Measurements from ENCODE around the gene YEATS2. TPM values are rescaled to one million over a fixed set of nuclear protein-coding genes. Genes with fewer than 3 reads are reported as not detected.

Gene YEATS2
- polyA plus RNA-seq, 4 donors, result 3.5 to 19.2 (median 6.0) TPM

DNA sequence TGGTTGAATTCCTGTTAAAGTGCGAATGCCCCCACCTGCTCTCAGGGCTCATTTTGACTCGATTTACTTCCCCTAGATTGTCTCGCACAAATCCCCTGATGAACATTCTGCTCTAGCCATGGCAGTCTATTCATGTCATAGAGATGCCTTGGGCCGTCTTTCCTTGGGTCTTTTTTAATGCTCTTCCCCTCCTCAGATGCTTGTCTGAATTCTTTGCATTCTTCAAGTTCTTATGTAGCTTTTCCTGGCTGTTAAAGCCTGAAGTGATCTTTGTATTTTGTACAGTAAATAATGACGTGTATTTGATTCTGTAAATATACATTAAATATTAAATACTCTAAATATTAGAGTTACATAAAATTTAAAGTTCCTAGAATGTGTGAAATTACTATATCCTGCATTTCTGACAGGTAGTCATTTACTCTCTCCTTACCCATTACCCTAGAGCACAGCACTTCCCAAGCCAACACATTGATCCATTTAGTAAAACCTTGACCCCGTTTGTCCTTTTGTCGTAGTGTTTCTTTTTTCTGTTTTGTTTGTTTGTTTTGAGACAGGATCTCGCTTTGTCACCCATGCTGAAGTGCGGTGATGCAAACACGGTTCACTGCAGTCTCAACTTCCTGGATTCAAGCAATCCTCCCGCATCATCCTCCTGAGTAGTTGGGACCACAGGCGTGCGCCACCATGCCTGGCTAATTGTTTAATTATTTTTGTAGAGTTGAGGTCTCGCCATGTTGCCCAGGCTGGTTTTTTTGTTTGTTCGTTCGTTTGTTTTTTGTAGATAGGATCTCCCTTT, 47.9 kb downstream of the YEATS2 start:
- Histone ChIP-seq H3K9me3 (ENCODE audit: control insufficient read depth in 2 of 2, insufficient read depth in 1 of 2, low read depth in 1 of 2, low read length in 1 of 2) (no peaks in the 10 kb centered on the region), H3K4me1 (ENCODE audit: control insufficient read depth in 3 of 3, insufficient read depth in 2 of 3, low read depth in 1 of 3, low read length in 2 of 3) (no peaks in the 10 kb centered on the region), H3K27me3 (ENCODE audit: control insufficient read depth in 3 of 3, insufficient read depth in 3 of 3, low read length in 3 of 3) (no peaks in the 10 kb centered on the region), H3K36me3 (ENCODE audit: control insufficient read depth in 3 of 3, insufficient read depth in 2 of 3, low read depth in 1 of 3, low read length in 3 of 3) (peaks cover 0 to 40% (median 2%) of the 10 kb centered on the region in 3 donors), H3K27ac (ENCODE audit: low read depth in 1 of 3, low read length in 2 of 3) (no peak overlapping the region), H3K4me3 (ENCODE audit: low read depth in 1 of 3, low read length in 3 of 3) (no peak overlapping the region)
- DNase-seq (no peak), FAIRE-seq (no peak)
- 88 to 93% (median 91%) methylated on average over 16 of the region's 16 CpGs for WGBS, 3 donors

DNA sequence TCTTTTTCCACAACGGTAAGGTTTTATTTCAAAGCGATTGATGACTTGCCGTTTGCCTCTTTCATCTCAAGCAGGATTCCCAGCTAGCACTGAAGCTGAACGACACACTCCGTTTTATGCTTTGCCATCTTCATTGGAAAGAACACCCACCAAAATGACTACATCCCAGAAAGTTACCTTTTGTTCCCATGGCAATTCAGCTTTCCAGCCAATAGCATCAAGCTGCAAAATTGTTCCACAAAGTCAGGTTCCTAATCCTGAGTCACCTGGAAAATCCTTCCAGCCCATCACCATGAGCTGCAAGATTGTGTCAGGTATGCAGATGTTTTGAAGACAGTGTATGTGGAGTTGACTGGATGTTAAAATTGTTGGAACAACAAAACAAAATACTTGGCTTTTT, 56.5 kb downstream of the YEATS2 start:
- DNase-seq (no peak), FAIRE-seq (no peak)
- Histone ChIP-seq H3K4me3 (ENCODE audit: low read depth in 1 of 3, low read length in 3 of 3) (no peak overlapping the region), H3K27me3 (ENCODE audit: control insufficient read depth in 3 of 3, insufficient read depth in 3 of 3, low read length in 3 of 3) (no peaks in the 10 kb centered on the region), H3K27ac (ENCODE audit: low read depth in 1 of 3, low read length in 2 of 3) (no peak overlapping the region), H3K4me1 (ENCODE audit: control insufficient read depth in 3 of 3, insufficient read depth in 2 of 3, low read depth in 1 of 3, low read length in 2 of 3) (no peaks in the 10 kb centered on the region), H3K36me3 (ENCODE audit: control insufficient read depth in 3 of 3, insufficient read depth in 2 of 3, low read depth in 1 of 3, low read length in 3 of 3) (peaks cover 5 to 41% (median 16%) of the 10 kb centered on the region in 3 donors), H3K9me3 (ENCODE audit: control insufficient read depth in 2 of 2, insufficient read depth in 1 of 2, low read depth in 1 of 2, low read length in 1 of 2) (no peaks in the 10 kb centered on the region)
- 92 to 96% (median 95%) methylated on average over 5 of the region's 5 CpGs for WGBS, 3 donors

GRCh38 chr3:183762304-183762703, 64.7 kb downstream of the YEATS2 start:
- no peak overlapping the region for H3K4me3 ChIP-seq (ENCODE audit: low read depth in 1 of 3, low read length in 3 of 3)
- FAIRE-seq, result no peak
- H3K27ac ChIP-seq (ENCODE audit: low read depth in 1 of 3, low read length in 2 of 3), result no peak overlapping the region
- peaks cover 2 to 3% (median 3%) of the 10 kb centered on the region in 3 donors for H3K4me1 ChIP-seq (ENCODE audit: control insufficient read depth in 3 of 3, insufficient read depth in 2 of 3, low read depth in 1 of 3, low read length in 2 of 3)
- WGBS, 3 donors, result 93 to 97% (median 95%) methylated on average over 6 of the region's 6 CpGs
- H3K9me3 ChIP-seq (ENCODE audit: control insufficient read depth in 2 of 2, insufficient read depth in 1 of 2, low read depth in 1 of 2, low read length in 1 of 2), result no peaks in the 10 kb centered on the region
- no peak for DNase-seq
- H3K27me3 ChIP-seq (ENCODE audit: control insufficient read depth in 3 of 3, insufficient read depth in 3 of 3, low read length in 3 of 3), result no peaks in the 10 kb centered on the region
- H3K36me3 ChIP-seq (ENCODE audit: control insufficient read depth in 3 of 3, insufficient read depth in 2 of 3, low read depth in 1 of 3, low read length in 3 of 3), result peaks cover 0 to 38% (median 12%) of the 10 kb centered on the region in 3 donors

- 75 to 81% (median 77%) methylated on average over 7 of the region's 7 CpGs for WGBS, 3 donors
- Histone ChIP-seq H3K36me3 (ENCODE audit: control insufficient read depth in 3 of 3, insufficient read depth in 2 of 3, low read depth in 1 of 3, low read length in 3 of 3) (peaks cover 0 to 46% (median 8%) of the 10 kb centered on the region in 3 donors), H3K9me3 (ENCODE audit: control insufficient read depth in 2 of 2, insufficient read depth in 1 of 2, low read depth in 1 of 2, low read length in 1 of 2) (no peaks in the 10 kb centered on the region), H3K27ac (ENCODE audit: low read depth in 1 of 3, low read length in 2 of 3) (peak overlapping the region in 1 of 3 donors; percentile 36), H3K27me3 (ENCODE audit: control insufficient read depth in 3 of 3, insufficient read depth in 3 of 3, low read length in 3 of 3) (no peaks in the 10 kb centered on the region), H3K4me3 (ENCODE audit: low read depth in 1 of 3, low read length in 3 of 3) (no peak overlapping the region), H3K4me1 (ENCODE audit: control insufficient read depth in 3 of 3, insufficient read depth in 2 of 3, low read depth in 1 of 3, low read length in 2 of 3) (peaks cover 2 to 3% (median 3%) of the 10 kb centered on the region in 3 donors)
- FAIRE-seq (no peak), DNase-seq (peak; percentile 32 to 81)
Measured at GRCh38 chr3:183764847-183765731, 67.5 kb downstream of the YEATS2 start.

GRCh38 chr3:183766107-183766506, 68.5 kb downstream of the YEATS2 start:
- Histone ChIP-seq H3K4me3 (ENCODE audit: low read depth in 1 of 3, low read length in 3 of 3) (no peak overlapping the region), H3K27ac (ENCODE audit: low read depth in 1 of 3, low read length in 2 of 3) (no peak overlapping the region), H3K27me3 (ENCODE audit: control insufficient read depth in 3 of 3, insufficient read depth in 3 of 3, low read length in 3 of 3) (no peaks in the 10 kb centered on the region), H3K36me3 (ENCODE audit: control insufficient read depth in 3 of 3, insufficient read depth in 2 of 3, low read depth in 1 of 3, low read length in 3 of 3) (peaks cover 0 to 43% (median 8%) of the 10 kb centered on the region in 3 donors), H3K9me3 (ENCODE audit: control insufficient read depth in 2 of 2, insufficient read depth in 1 of 2, low read depth in 1 of 2, low read length in 1 of 2) (no peaks in the 10 kb centered on the region), H3K4me1 (ENCODE audit: control insufficient read depth in 3 of 3, insufficient read depth in 2 of 3, low read depth in 1 of 3, low read length in 2 of 3) (peaks cover 2 to 3% (median 3%) of the 10 kb centered on the region in 3 donors)
- DNase-seq (no peak), FAIRE-seq (no peak)

GRCh38 chr3:183766745-183767606, 69.4 kb downstream of the YEATS2 start:
- Histone ChIP-seq H3K9me3 (ENCODE audit: control insufficient read depth in 2 of 2, insufficient read depth in 1 of 2, low read depth in 1 of 2, low read length in 1 of 2) (no peaks in the 10 kb centered on the region), H3K27ac (ENCODE audit: low read depth in 1 of 3, low read length in 2 of 3) (no peak overlapping the region), H3K36me3 (ENCODE audit: control insufficient read depth in 3 of 3, insufficient read depth in 2 of 3, low read depth in 1 of 3, low read length in 3 of 3) (peaks cover 0 to 39% (median 4%) of the 10 kb centered on the region in 3 donors), H3K4me1 (ENCODE audit: control insufficient read depth in 3 of 3, insufficient read depth in 2 of 3, low read depth in 1 of 3, low read length in 2 of 3) (peaks cover 2 to 3% (median 3%) of the 10 kb centered on the region in 3 donors), H3K4me3 (ENCODE audit: low read depth in 1 of 3, low read length in 3 of 3) (no peak overlapping the region), H3K27me3 (ENCODE audit: control insufficient read depth in 3 of 3, insufficient read depth in 3 of 3, low read length in 3 of 3) (no peaks in the 10 kb centered on the region)
- WGBS, 3 donors, result 53 to 61% (median 58%) methylated on average over 9 of the region's 9 CpGs
- FAIRE-seq, result no peak
- peak; percentile 86 to 87 for DNase-seq

GRCh38 chr3:183768114-183768513, 70.5 kb downstream of the YEATS2 start:
- Histone ChIP-seq H3K27me3 (ENCODE audit: control insufficient read depth in 3 of 3, insufficient read depth in 3 of 3, low read length in 3 of 3) (no peaks in the 10 kb centered on the region), H3K4me3 (ENCODE audit: low read depth in 1 of 3, low read length in 3 of 3) (no peak overlapping the region), H3K4me1 (ENCODE audit: control insufficient read depth in 3 of 3, insufficient read depth in 2 of 3, low read depth in 1 of 3, low read length in 2 of 3) (peaks cover 2 to 3% (median 3%) of the 10 kb centered on the region in 3 donors), H3K27ac (ENCODE audit: low read depth in 1 of 3, low read length in 2 of 3) (no peak overlapping the region), H3K9me3 (ENCODE audit: control insufficient read depth in 2 of 2, insufficient read depth in 1 of 2, low read depth in 1 of 2, low read length in 1 of 2) (no peaks in the 10 kb centered on the region), H3K36me3 (ENCODE audit: control insufficient read depth in 3 of 3, insufficient read depth in 2 of 3, low read depth in 1 of 3, low read length in 3 of 3) (peaks cover 0 to 36% (median 3%) of the 10 kb centered on the region in 3 donors)
- FAIRE-seq (no peak), DNase-seq (no peak)
- 89 to 91% (median 90%) methylated on average over 8 of the region's 8 CpGs for WGBS, 3 donors

DNA sequence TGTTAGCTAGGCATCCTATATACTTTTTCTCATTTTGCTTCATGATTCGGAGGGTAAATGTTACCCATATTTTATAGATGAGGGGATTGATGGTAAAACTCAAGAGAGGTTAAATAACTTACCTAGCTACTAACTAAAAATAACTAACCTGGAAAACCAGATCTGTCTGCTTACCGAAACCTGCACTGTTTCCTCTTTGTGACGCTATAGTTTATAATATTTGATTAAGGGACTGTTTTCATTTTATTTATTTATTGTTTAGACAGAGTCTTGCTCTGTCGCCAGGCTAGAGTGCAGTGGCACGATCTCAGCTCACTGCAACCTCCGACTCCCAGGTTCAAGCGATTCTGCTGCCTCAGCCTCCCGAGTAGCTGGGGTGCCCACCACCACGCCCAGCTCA, 71.9 kb downstream of the YEATS2 start:
- Histone ChIP-seq H3K4me3 (ENCODE audit: low read depth in 1 of 3, low read length in 3 of 3) (no peak overlapping the region), H3K36me3 (ENCODE audit: control insufficient read depth in 3 of 3, insufficient read depth in 2 of 3, low read depth in 1 of 3, low read length in 3 of 3) (peaks cover 0 to 39% (median 12%) of the 10 kb centered on the region in 3 donors), H3K4me1 (ENCODE audit: control insufficient read depth in 3 of 3, insufficient read depth in 2 of 3, low read depth in 1 of 3, low read length in 2 of 3) (peaks cover 2 to 3% (median 3%) of the 10 kb centered on the region in 3 donors), H3K9me3 (ENCODE audit: control insufficient read depth in 2 of 2, insufficient read depth in 1 of 2, low read depth in 1 of 2, low read length in 1 of 2) (peaks cover 0 to 3% of the 10 kb centered on the region in 2 donors), H3K27me3 (ENCODE audit: control insufficient read depth in 3 of 3, insufficient read depth in 3 of 3, low read length in 3 of 3) (no peaks in the 10 kb centered on the region), H3K27ac (ENCODE audit: low read depth in 1 of 3, low read length in 2 of 3) (no peak overlapping the region)
- no peak for FAIRE-seq
- no peak for DNase-seq
- WGBS, 3 donors, result 94 to 97% (median 97%) methylated on average over 9 of the region's 9 CpGs
